ENCODE measurements around the gene SAFB2. TPM values are rescaled to one million over a fixed set of nuclear protein-coding genes. Genes with fewer than 3 reads are reported as not detected.
A peak's percentile ranks its signal among the peaks of the same experiment; 100 is the strongest.

The SAFB2 gene
- total RNA-seq, 2 experiments from 2014 or later, result 63.5 to 76.4 TPM

GRCh38 chr19:5587071-5587455, 35.5 kb downstream of the SAFB2 start:
- POLR2A ChIA-PET, result no interaction called here
- H3K9me3 Mint-ChIP-seq, result no peaks in the 10 kb centered on the region
- DNase-seq, result no peak
- H3K4me3 Mint-ChIP-seq, result no peak overlapping the region
- H3K36me3 Mint-ChIP-seq, result peaks cover 33% of the 10 kb centered on the region
- H3K27ac Mint-ChIP-seq, result peak overlapping the region; percentile 45
- intact Hi-C loops (cut with micrococcal nuclease), result no loop called here
- no peaks in the 10 kb centered on the region for H3K27me3 Mint-ChIP-seq
- CTCF ChIA-PET, result no interaction called here
- peaks cover 17% of the 10 kb centered on the region for H3K4me1 Mint-ChIP-seq (ENCODE audit: low read depth)

GRCh38 chr19:5586300-5587070, 36.1 kb downstream of the SAFB2 start:
- intact Hi-C loops (cut with micrococcal nuclease), result no loop called here

GRCh38 chr19:5585461-5586299, 36.9 kb downstream of the SAFB2 start:
- Mint-ChIP-seq H3K4me3 (no peak overlapping the region), H3K27me3 (no peaks in the 10 kb centered on the region), H3K36me3 (peaks cover 26% of the 10 kb centered on the region), H3K9me3 (no peaks in the 10 kb centered on the region), H3K27ac (peak overlapping the region; percentile 78), H3K4me1 (ENCODE audit: low read depth) (peaks cover 17% of the 10 kb centered on the region)
- ChIA-PET CTCF (no interaction called here), POLR2A (no interaction called here)
- DNase-seq, result peak; percentile 75
- intact Hi-C loops (cut with micrococcal nuclease), result no loop called here

More at GRCh38 chr19:5586300-5587070, 36.1 kb downstream of the SAFB2 start:
- ChIA-PET CTCF (no interaction called here), POLR2A (no interaction called here)
- H3K36me3 Mint-ChIP-seq, result peaks cover 27% of the 10 kb centered on the region
- H3K4me3 Mint-ChIP-seq, result no peak overlapping the region
- no peaks in the 10 kb centered on the region for H3K9me3 Mint-ChIP-seq
- peaks cover 17% of the 10 kb centered on the region for H3K4me1 Mint-ChIP-seq (ENCODE audit: low read depth)
- no peak for DNase-seq
- peak overlapping the region; percentile 45 for H3K27ac Mint-ChIP-seq
- no peaks in the 10 kb centered on the region for H3K27me3 Mint-ChIP-seq

GRCh38 chr19:5580161-5580571, 42.4 kb downstream of the SAFB2 start:
- ChIA-PET POLR2A (no interaction called here), CTCF (interaction anchor here (0.9 to 1.7 kb wide), 4 partner anchors 32 to 549 kb away, joined by 3 to 6 read pairs (median 3); no protein-coding TSS in a partner anchor)
- Mint-ChIP-seq H3K36me3 (no peaks in the 10 kb centered on the region), H3K27ac (no peak overlapping the region), H3K4me1 (ENCODE audit: low read depth) (peaks cover 6% of the 10 kb centered on the region), H3K9me3 (no peaks in the 10 kb centered on the region), H3K27me3 (no peaks in the 10 kb centered on the region), H3K4me3 (no peak overlapping the region)
- DNase-seq, result no peak
- intact Hi-C loops (cut with micrococcal nuclease), result no loop called here

GRCh38 chr19:5579697-5580096, 42.9 kb downstream of the SAFB2 start:
- H3K27me3 Mint-ChIP-seq, result no peaks in the 10 kb centered on the region
- no peaks in the 10 kb centered on the region for H3K36me3 Mint-ChIP-seq
- POLR2A ChIA-PET, result no interaction called here
- intact Hi-C loops (cut with micrococcal nuclease), result no loop called here
- no peak overlapping the region for H3K27ac Mint-ChIP-seq
- CTCF ChIA-PET, result interaction anchor here (1.6 to 1.7 kb wide), 2 partner anchors 32 to 56 kb away, joined by 3 to 6 read pairs; no protein-coding TSS in a partner anchor
- no peak for DNase-seq
- no peak overlapping the region for H3K4me3 Mint-ChIP-seq
- no peaks in the 10 kb centered on the region for H3K9me3 Mint-ChIP-seq
- H3K4me1 Mint-ChIP-seq (ENCODE audit: low read depth), result peaks cover 6% of the 10 kb centered on the region

GRCh38 chr19:5579286-5579685, 43.3 kb downstream of the SAFB2 start:
- DNase-seq, result no peak
- POLR2A ChIA-PET, result no interaction called here
- Mint-ChIP-seq H3K27ac (no peak overlapping the region), H3K9me3 (no peaks in the 10 kb centered on the region), H3K27me3 (no peaks in the 10 kb centered on the region), H3K4me3 (no peak overlapping the region), H3K4me1 (ENCODE audit: low read depth) (peaks cover 6% of the 10 kb centered on the region), H3K36me3 (no peaks in the 10 kb centered on the region)
- CTCF ChIA-PET, result interaction anchor here (1.6 to 1.7 kb wide), 2 partner anchors 31 to 55 kb away, joined by 3 to 6 read pairs; no protein-coding TSS in a partner anchor
- intact Hi-C loops (cut with micrococcal nuclease), result no loop called here

- H3K36me3 Mint-ChIP-seq, result no peaks in the 10 kb centered on the region
- intact Hi-C loops (cut with micrococcal nuclease), result no loop called here
- H3K4me1 Mint-ChIP-seq (ENCODE audit: low read depth), result peaks cover 6% of the 10 kb centered on the region
- ChIA-PET CTCF (no interaction called here), POLR2A (no interaction called here)
- H3K27me3 Mint-ChIP-seq, result no peaks in the 10 kb centered on the region
- no peak overlapping the region for H3K4me3 Mint-ChIP-seq
- no peak overlapping the region for H3K27ac Mint-ChIP-seq
- DNase-seq, result peak; percentile 77
- no peaks in the 10 kb centered on the region for H3K9me3 Mint-ChIP-seq
These were observed 44.3 kb downstream of the SAFB2 start for GRCh38 chr19:5578097-5578846.

GRCh38 chr19:5575590-5575989, 47.0 kb downstream of the SAFB2 start:
- CTCF ChIA-PET, result no interaction called here
- POLR2A ChIA-PET, result no interaction called here
- no peak overlapping the region for H3K27ac Mint-ChIP-seq
- no peak for DNase-seq
- intact Hi-C loops (cut with micrococcal nuclease), result no loop called here
- no peaks in the 10 kb centered on the region for H3K36me3 Mint-ChIP-seq
- H3K4me1 Mint-ChIP-seq (ENCODE audit: low read depth), result peaks cover 6% of the 10 kb centered on the region
- H3K27me3 Mint-ChIP-seq, result no peaks in the 10 kb centered on the region
- H3K9me3 Mint-ChIP-seq, result no peaks in the 10 kb centered on the region
- H3K4me3 Mint-ChIP-seq, result no peak overlapping the region

GRCh38 chr19:5572556-5573286, 49.9 kb downstream of the SAFB2 start:
- ChIA-PET CTCF (no interaction called here), POLR2A (no interaction called here)
- no peak for DNase-seq
- no peak overlapping the region for H3K4me3 Mint-ChIP-seq
- intact Hi-C loops (cut with micrococcal nuclease), result no loop called here
- H3K9me3 Mint-ChIP-seq, result no peaks in the 10 kb centered on the region
- no peak overlapping the region for H3K27ac Mint-ChIP-seq
- no peaks in the 10 kb centered on the region for H3K36me3 Mint-ChIP-seq
- H3K4me1 Mint-ChIP-seq (ENCODE audit: low read depth), result peaks cover 3% of the 10 kb centered on the region
- peaks cover 4% of the 10 kb centered on the region for H3K27me3 Mint-ChIP-seq

- intact Hi-C loops (cut with micrococcal nuclease), result no loop called here
- no peak overlapping the region for H3K27ac Mint-ChIP-seq
- H3K4me3 Mint-ChIP-seq, result no peak overlapping the region
- DNase-seq, result no peak
- ChIA-PET POLR2A (no interaction called here), CTCF (no interaction called here)
- H3K4me1 Mint-ChIP-seq (ENCODE audit: low read depth), result peaks cover 3% of the 10 kb centered on the region
- no peaks in the 10 kb centered on the region for H3K36me3 Mint-ChIP-seq
- H3K27me3 Mint-ChIP-seq, result peaks cover 4% of the 10 kb centered on the region
- no peaks in the 10 kb centered on the region for H3K9me3 Mint-ChIP-seq
These were observed 50.8 kb downstream of the SAFB2 start for GRCh38 chr19:5571777-5572176.

- Mint-ChIP-seq H3K27me3 (peaks cover 15% of the 10 kb centered on the region), H3K4me3 (no peak overlapping the region), H3K36me3 (no peaks in the 10 kb centered on the region), H3K27ac (no peak overlapping the region), H3K9me3 (no peaks in the 10 kb centered on the region), H3K4me1 (ENCODE audit: low read depth) (no peaks in the 10 kb centered on the region)
- no peak for DNase-seq
- POLR2A ChIA-PET, result no interaction called here
- intact Hi-C loops (cut with micrococcal nuclease), result no loop called here
- CTCF ChIA-PET, result no interaction called here
These were observed 54.6 kb downstream of the SAFB2 start for GRCh38 chr19:5567970-5568407.

All from activated CD4-positive, alpha-beta memory T cell treated with anti-CD3 and anti-CD28 coated beads for 36 hours (primary cell).